DOHH2 (cell line): ENCODE results near the gene C12orf76.
"Not testable (repeated sequence)": the region's sequence is repeated elsewhere in the genome, so short reads cannot be mapped to it uniquely, and the experiment has no call there.

Source experiments
- H3F3A ChIP-seq: fragments of 200-600 bp; sonication (generic), shearing (Covaris generic); 2 replicates; pipeline ENCODE4 v1.6.0; 2016; ENCODE audit warnings: antibody characterized with exemption, mild to moderate bottlenecking; ENCODE audit not compliant: control insufficient read depth, insufficient read depth
- H3K27ac ChIP-seq: fragments of 200-600 bp; sonication (generic); 2 replicates; pipeline ENCODE4 v1.5.1; 2014; ENCODE audit warnings: low read depth, mild to moderate bottlenecking, low read length, moderate library complexity
- H3K27me3 ChIP-seq: fragments of 200-600 bp; sonication (generic); 2 replicates; pipeline ENCODE4 v1.6.1; 2014; ENCODE audit warnings: mild to moderate bottlenecking, low read length, mixed read lengths; ENCODE audit not compliant: control insufficient read depth
- H3K36me3 ChIP-seq: fragments of 200-600 bp; sonication (generic); 2 replicates; pipeline ENCODE4 v1.6.1; 2014; ENCODE audit warnings: mild to moderate bottlenecking, low read length, moderate library complexity, mixed read lengths; ENCODE audit not compliant: control insufficient read depth
- H3K4me1 ChIP-seq: fragments of 200-600 bp; sonication (generic); 2 replicates; pipeline ENCODE4 v1.6.1; 2014; ENCODE audit warnings: mild to moderate bottlenecking, low read length, mixed read lengths; ENCODE audit not compliant: control insufficient read depth
- H3K4me2 ChIP-seq: fragments of 200-600 bp; sonication (generic); 2 replicates; pipeline ENCODE4 v1.6.0; 2014; ENCODE audit warnings: mild to moderate bottlenecking, low read length, moderate library complexity
- H3K4me3 ChIP-seq: fragments of 200-600 bp; sonication (generic); 2 replicates; pipeline ENCODE4 v1.5.1; 2014; ENCODE audit warnings: mild to moderate bottlenecking, low read length, mixed read lengths
- H3K79me2 ChIP-seq: fragments of 200-600 bp; sonication (generic); 2 replicates; pipeline ENCODE4 v1.6.1; 2014; ENCODE audit warnings: mild to moderate bottlenecking, low read length, mixed read lengths; ENCODE audit not compliant: control insufficient read depth
- H3K9me2 ChIP-seq: fragments of 200-600 bp; sonication (generic); replicated peaks from 2 replicates; pipeline ENCODE4 v1.6.1; 2014; ENCODE audit warnings: mild to moderate bottlenecking, low read length, mixed read lengths; ENCODE audit not compliant: control insufficient read depth
- H3K9me3 ChIP-seq: fragments of 200-600 bp; sonication (generic); 2 replicates; pipeline ENCODE4 v1.6.1; 2014; ENCODE audit warnings: antibody characterized with exemption, low read length, mixed read lengths; ENCODE audit not compliant: control insufficient read depth, insufficient read depth
- H4K20me1 ChIP-seq: fragments of 200-600 bp; sonication (generic); 2 replicates; pipeline ENCODE4 v1.6.0; 2014; ENCODE audit warnings: low read depth, mild to moderate bottlenecking, antibody characterized with exemption, low read length, moderate library complexity; ENCODE audit not compliant: control insufficient read depth, insufficient read depth
- CTCF ChIP-seq: fragments of 200-600 bp; sonication (generic); IDR thresholded peaks from one replicate; pipeline ENCODE4 v1.5.1; 2014; ENCODE audit warnings: antibody characterized with exemption, mild to moderate bottlenecking, low read depth, low read length; ENCODE audit not compliant: poor library complexity, severe bottlenecking
- EZH2phosphoT487 ChIP-seq: fragments of 200-600 bp; sonication (generic); IDR thresholded peaks from 2 replicates; pipeline ENCODE4 v1.6.1; 2017; ENCODE audit warnings: borderline replicate concordance, mild to moderate bottlenecking, antibody characterized with exemption, low read length, moderate library complexity, mixed read lengths

C12orf76 gene

GRCh38 chr12:110058875-110059615 lies 10.7 kb upstream of the C12orf76 start:
- TF ChIP-seq EZH2phosphoT487 (no peak), CTCF (no peak)
- H3K4me2 ChIP-seq, result no peak overlapping the region
- H3K27ac ChIP-seq, result no peak overlapping the region
- no peak overlapping the region for H3K4me3 ChIP-seq
- H4K20me1 ChIP-seq, result no peaks in the 10 kb centered on the region
- no peaks in the 10 kb centered on the region for H3K4me1 ChIP-seq
- no peaks in the 10 kb centered on the region for H3K79me2 ChIP-seq
- no peaks in the 10 kb centered on the region for H3F3A ChIP-seq
- no peaks in the 10 kb centered on the region for H3K36me3 ChIP-seq
- peaks cover 10% of the 10 kb centered on the region for H3K27me3 ChIP-seq
- no peaks in the 10 kb centered on the region for H3K9me2 ChIP-seq
- H3K9me3 ChIP-seq, result no peaks in the 10 kb centered on the region

DNA sequence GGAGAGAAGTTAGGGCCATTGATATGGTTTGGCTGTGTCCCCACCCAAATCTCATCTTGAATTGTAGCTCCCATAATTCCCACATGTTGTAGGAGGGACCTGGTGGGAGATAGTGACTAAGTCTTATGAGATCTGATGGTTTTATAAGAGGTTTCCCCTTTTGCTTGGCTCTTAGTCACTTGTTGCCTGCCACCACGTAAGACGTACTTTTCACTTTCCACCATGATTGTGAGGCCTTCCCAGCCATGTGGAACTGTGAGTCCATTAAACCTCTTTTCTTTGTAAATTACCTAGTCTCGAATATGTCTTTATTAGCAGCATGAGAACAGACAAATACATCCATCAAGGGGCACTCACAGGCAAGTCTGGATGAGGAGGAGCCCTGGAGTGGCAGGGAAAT lies 8.3 kb upstream of the C12orf76 start:
- H3K9me3 ChIP-seq, H3K4me2 ChIP-seq, H3F3A ChIP-seq, H4K20me1 ChIP-seq, H3K36me3 ChIP-seq, H3K9me2 ChIP-seq, H3K79me2 ChIP-seq, H3K27ac ChIP-seq, H3K4me3 ChIP-seq, H3K4me1 ChIP-seq: not testable (repeated sequence)
- H3K27me3 ChIP-seq, result peaks cover 10% of the 10 kb centered on the region

- H3K4me3 ChIP-seq, H3K9me2 ChIP-seq, H3K79me2 ChIP-seq, H3K27ac ChIP-seq, H3K36me3 ChIP-seq, H3K4me2 ChIP-seq, H3K27me3 ChIP-seq, H4K20me1 ChIP-seq, H3K4me1 ChIP-seq, H3F3A ChIP-seq, H3K9me3 ChIP-seq: not testable (repeated sequence)
Observed at GRCh38 chr12:110055375-110056352, 7.3 kb upstream of the C12orf76 start.

GRCh38 chr12:110050927-110051326 lies 2.6 kb upstream of the C12orf76 start:
- H3K27ac ChIP-seq, result 0 out of 2 replicates have a peak overlapping the region, but pooled peaks have one; percentile 86
- no peaks in the 10 kb centered on the region for H3K9me2 ChIP-seq
- TF ChIP-seq EZH2phosphoT487, result no peak
- no peak for TF ChIP-seq CTCF
- peaks cover 8% of the 10 kb centered on the region for H3K36me3 ChIP-seq
- no peaks in the 10 kb centered on the region for H4K20me1 ChIP-seq
- no peaks in the 10 kb centered on the region for H3K9me3 ChIP-seq
- peaks cover 43% of the 10 kb centered on the region for H3K4me1 ChIP-seq
- H3K27me3 ChIP-seq, result no peaks in the 10 kb centered on the region
- H3K4me3 ChIP-seq, result peak overlapping the region; percentile 89
- H3F3A ChIP-seq, result peaks cover 10% of the 10 kb centered on the region; the same call in 1 of the 2 replicates
- peak overlapping the region; percentile 96 for H3K4me2 ChIP-seq
- H3K79me2 ChIP-seq, result peaks cover 29% of the 10 kb centered on the region

DNA sequence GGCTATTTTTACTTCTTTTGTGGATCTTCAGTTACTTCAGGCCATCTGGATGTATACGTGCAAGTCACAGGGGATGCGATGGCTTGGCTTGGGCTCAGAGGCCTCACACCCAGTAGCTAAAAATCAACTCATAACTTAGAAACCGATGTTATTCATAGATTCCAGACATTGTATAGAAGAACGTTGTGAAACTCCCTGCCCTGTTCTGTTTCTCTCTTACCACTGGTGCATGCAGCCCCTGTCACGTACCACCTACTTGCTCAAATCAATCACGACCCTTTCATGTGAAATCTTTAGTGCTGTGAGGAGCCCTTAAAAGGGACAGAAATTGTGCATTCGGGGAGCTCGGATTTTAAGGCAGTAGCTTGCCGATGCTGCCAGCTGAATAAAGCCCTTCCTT lies 1.3 kb upstream of the C12orf76 start:
- peaks cover 33% of the 10 kb centered on the region for H3K79me2 ChIP-seq
- H3K9me2 ChIP-seq, H3K27me3 ChIP-seq, H4K20me1 ChIP-seq, H3K9me3 ChIP-seq, H3K36me3 ChIP-seq, H3F3A ChIP-seq: not testable (repeated sequence)
- peak overlapping the region; percentile 86 for H3K27ac ChIP-seq
- peaks cover 43% of the 10 kb centered on the region for H3K4me1 ChIP-seq
- peak overlapping the region; percentile 96 for H3K4me2 ChIP-seq
- H3K4me3 ChIP-seq, result peak overlapping the region; percentile 89

GRCh38 chr12:110049034-110049433 lies 712 bp upstream of the C12orf76 start:
- Histone ChIP-seq H3K4me3 (peak overlapping the region; percentile 89), H3K4me1 (peaks cover 43% of the 10 kb centered on the region), H3K79me2 (peaks cover 34% of the 10 kb centered on the region), H3K27ac (peak overlapping the region; percentile 86), H3K4me2 (peak overlapping the region; percentile 96)
- not testable (repeated sequence) for H3K9me2 ChIP-seq, H3K36me3 ChIP-seq, H3K27me3 ChIP-seq, H4K20me1 ChIP-seq, H3F3A ChIP-seq, H3K9me3 ChIP-seq
